HG03442 (cell line): Measurements from ENCODE around the gene DGKI.
"Not testable (repeated sequence)": the region's sequence is repeated elsewhere in the genome, so short reads cannot be mapped to it uniquely, and the experiment has no call there.

ENCODE experiments used
- ATAC-seq: cut with Tn5 transposase; IDR thresholded peaks from one replicate; pipeline ENCODE4 v1.9.1; 2021; ENCODE audit warnings: mild to moderate bottlenecking, moderate library complexity; ENCODE audit not compliant: unreplicated experiment

DGKI gene

GRCh38 chr7:137484326-137484725 lies 362.4 kb downstream of the DGKI start:
- no peak for ATAC-seq

GRCh38 chr7:137482466-137482865 lies 364.3 kb downstream of the DGKI start:
- no peak for ATAC-seq

DNA sequence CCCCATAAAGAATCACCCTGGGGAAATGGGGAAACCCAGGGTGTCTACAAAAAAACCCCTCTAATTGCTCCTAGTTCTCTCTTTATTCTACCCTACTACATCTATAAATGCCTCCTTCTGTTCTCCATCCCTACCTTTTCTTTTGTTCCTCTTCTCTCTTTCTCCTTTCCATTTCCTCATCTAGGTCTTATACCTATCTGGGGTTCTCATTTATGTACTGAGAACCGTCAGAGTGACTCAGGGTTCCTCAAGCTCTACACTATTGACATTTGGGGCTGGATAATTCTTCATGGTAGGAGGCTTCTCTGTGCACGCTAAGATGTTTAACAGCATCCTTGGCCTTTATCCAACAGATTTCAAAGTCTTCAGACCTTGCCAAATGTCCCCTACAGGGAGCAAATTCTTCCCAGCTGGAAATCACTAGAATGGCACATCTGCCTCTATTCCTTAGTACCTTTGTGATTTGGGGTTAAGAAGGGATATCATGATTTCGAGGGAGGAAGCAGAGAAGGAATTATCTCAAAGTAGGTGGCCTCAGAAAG lies 365.9 kb downstream of the DGKI start:
- no peak for ATAC-seq

DNA sequence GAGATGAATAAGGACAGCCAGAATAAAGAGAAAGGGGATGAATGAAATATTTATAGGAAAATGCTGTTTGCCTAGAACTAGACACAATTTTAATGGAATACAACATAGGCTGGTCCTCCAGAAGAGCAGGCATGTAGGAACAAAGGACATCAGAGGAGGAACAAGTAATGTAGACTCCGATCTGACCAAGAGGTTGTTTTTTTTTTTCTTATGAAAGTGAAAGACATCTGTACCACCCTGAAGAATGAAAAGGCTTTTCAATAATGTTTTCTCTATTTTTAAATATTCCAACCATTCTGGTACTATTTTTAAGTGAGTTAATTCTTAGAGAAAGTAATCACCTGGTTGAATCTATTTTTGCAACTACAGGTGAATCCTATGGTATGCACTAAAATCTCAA lies 366.4 kb downstream of the DGKI start:
- no peak for ATAC-seq

- ATAC-seq = no peak
Observed at GRCh38 chr7:137476937-137477336, 369.8 kb downstream of the DGKI start.

DNA sequence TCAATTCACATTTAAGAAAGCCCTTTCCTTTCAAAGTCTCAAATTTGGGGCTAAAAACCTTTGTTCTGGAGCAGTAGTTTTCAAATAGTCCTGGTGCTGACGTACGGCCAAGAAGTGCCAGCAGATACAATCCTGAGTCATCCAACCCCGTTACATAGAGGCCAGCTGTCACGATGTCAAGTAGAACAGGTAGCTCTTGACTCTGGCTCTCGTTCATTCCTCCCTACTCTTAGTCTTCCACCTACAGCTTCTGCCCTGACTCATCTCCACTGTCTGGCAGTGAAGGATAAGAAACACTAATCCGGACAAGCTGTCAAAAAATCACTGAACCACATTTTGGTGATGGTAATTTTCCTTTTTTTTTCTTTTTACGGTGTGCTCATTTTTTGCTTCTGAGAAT lies 370.8 kb downstream of the DGKI start:
- no peak for ATAC-seq

DNA sequence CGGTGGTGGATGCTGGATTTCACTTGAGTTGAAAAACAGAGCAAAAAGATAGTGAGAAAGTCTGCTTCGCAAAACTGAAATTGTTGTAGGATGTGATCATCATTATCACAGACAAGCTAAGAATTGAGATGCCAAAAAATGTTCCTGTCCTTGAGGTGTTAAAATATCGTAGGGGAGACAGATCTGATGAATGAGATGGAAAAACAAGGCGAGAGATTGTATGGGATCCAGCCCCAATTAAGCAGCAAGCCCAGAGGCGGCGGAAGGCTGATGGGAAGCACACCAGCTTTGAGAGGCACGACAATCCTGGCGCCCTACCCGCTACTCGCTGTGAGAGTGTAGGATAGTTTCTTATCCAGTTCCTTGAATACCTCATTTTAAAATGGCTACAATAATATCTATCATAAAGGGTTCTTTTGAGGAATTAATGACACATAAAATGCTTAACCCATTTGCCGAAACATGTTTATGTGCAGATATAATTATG lies 372.2 kb downstream of the DGKI start:
- no peak for ATAC-seq

DNA sequence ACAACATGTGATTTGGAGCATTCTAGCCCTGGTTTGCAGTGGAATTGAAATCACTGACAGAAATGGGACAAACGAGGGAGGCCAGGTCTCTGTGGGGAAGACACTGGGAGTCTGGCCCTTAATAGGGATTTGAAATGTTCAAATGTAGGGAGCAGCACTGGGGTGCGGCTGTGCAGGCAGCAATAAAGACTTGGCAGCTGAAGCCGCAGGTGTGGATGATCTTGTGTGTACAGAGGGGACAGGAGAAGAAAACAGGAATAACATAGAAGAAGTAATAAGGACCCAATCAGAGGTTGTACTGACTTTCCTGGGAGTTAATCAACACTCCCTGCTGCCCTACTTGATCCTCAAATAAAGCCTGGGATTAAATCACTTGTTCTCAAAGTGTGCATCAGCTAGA lies 375.6 kb downstream of the DGKI start:
- ATAC-seq = no peak

- ATAC-seq = no peak
Observed at GRCh38 chr7:137469858-137470257, 376.9 kb downstream of the DGKI start.

- no peak for ATAC-seq
Observed at GRCh38 chr7:137469191-137469811, 377.5 kb downstream of the DGKI start.

DNA sequence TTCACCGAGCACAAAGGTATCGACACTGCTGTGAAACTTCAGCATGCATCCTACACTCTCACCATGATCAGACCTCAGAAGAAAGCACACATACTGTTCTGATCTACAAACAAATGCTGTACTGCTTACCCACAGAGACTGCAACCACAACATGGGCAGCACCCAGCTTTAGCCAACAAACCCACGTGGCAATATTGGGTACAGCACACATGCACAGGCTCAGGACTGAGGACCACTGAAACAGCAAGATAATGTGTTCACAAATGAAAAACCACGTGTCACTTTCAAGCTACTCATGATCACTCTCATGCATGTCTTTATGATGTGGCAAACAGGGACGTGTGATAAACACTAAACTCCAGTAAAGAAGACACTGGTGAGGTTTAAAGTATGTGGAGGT lies 383.9 kb downstream of the DGKI start:
- no peak for ATAC-seq

DNA sequence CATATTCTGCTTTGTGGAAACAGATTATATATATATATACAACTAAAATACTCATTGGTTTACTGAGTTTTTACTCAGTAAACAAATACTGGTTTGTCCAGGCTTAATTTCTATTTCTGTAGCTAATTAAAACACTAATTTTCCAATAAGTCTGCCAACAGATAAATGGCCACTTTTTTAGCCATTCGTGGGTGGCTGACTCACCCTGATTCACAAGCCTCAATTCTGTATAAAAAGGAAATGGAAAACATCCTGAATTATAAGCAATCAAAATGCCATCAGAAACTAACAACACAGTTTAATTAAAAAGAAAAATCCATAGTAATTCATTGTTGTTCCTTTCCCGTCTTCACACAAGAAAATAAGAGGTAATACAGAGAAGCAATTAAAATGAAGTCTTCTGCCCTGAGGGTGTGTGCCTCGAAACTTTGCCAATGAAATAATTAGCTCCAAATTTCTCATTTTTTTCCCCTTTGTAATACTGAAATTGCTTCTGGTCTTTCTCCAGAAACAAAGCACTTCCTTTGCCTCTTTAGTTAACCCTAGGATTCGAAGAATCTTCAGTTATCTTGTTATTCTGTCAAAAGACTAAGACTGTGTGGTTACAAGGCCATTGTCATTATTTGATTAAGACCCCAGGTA lies 384.6 kb downstream of the DGKI start:
- no peak for ATAC-seq

GRCh38 chr7:137458399-137458798 lies 388.4 kb downstream of the DGKI start:
- no peak for ATAC-seq

- ATAC-seq = no peak
Observed at GRCh38 chr7:137454767-137455166, 392.0 kb downstream of the DGKI start.

DNA sequence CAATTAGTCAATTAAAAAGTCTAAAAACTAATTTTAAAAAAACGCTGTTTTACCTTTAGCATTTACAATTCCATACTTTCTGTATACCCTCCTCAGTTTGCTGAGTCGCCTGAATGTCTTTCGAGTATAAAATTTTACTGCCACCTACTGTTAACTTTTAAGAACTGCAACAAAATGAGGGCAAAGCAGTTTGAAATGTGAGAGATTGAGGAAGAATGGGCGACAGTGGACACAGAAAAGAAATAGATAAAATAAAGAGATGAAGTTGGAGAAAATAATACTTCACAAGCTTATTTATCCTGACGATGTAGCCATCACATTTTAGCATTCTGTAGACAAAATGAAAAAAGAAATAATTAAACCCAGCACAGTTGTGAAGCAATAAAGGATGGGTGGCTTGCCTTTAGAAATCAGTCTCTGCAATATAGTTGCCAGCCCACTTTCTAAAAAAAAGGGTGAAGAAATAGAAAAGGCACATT lies 392.5 kb downstream of the DGKI start:
- ATAC-seq = peak; percentile 70

GRCh38 chr7:137453356-137453755 lies 393.4 kb downstream of the DGKI start:
- no peak for ATAC-seq

DNA sequence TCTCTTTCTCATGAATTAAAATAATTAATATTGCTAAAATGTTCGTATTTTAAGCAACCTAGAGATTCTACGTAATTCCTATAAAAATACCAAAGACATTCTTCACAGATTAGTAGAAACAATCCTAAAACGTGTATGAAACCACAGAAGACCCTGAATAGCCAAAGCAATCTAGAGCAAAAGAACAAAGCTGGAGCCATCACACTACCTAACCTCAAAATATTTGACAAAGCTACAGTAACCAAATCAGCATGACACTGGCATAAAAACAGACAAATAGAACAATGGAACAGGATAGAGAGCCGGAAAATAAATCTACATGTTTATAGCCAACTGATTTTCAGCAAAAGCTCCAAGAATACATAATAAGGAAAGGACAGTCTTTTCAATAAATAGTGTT lies 397.8 kb downstream of the DGKI start:
- ATAC-seq = no peak

DNA sequence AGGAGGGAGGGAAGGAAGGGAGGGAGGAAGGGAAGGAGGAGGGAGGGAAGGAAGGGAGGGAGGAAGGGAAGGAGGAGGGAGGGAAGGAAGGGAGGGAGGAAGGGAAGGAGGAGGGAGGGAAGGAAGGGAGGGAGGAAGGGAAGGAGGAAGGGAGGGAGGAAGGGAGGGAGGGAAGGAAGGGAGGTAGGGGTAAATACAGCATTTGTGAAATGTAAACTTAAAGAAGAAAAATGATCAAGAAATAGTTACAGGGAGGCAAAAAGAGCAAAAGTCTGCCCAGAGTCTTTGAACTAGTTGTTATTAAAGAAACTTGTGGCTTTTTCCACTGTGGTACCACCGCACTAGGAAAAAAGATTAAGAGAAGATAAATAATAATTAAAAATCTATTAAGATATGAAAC lies 398.2 kb downstream of the DGKI start:
- ATAC-seq = not testable (repeated sequence)

DNA sequence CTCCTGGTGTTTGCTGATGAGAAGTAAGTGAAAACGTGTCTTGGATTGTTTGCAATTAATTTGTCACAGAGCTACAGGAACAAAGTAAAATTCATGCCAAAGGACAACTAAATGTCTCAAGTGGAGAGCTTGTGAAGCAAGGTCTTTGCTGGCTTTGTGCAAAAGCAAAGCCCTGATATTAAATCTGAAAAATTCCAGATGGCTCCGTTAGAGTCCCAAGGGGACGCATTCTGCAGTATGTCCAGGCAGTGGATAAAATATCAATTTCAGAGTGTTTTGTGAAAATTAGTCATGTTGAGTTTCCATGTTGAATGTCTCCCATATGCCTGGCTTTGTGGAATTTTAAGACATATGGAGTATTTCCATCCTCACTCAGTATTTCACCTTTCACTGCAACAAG lies 400.7 kb downstream of the DGKI start:
- ATAC-seq = no peak

DNA sequence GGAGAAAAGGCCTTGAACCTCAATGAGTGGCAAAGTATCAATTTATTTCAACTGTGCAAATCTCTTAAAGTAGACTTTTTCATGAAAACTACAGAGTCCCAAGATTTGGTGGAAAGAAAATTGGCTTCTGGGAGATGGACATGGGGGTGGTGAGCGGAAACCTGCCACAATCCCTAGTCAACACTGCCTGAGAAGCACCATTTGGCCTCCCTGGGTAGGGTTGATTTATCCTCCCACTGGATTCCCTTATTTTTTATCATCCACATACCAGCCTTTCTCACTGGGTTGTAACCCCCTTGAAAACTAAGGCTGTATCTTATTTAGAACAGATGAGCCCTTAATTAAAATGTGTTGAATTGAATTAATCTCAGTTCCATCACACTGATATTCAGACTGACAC lies 401.5 kb downstream of the DGKI start:
- no peak for ATAC-seq

DNA sequence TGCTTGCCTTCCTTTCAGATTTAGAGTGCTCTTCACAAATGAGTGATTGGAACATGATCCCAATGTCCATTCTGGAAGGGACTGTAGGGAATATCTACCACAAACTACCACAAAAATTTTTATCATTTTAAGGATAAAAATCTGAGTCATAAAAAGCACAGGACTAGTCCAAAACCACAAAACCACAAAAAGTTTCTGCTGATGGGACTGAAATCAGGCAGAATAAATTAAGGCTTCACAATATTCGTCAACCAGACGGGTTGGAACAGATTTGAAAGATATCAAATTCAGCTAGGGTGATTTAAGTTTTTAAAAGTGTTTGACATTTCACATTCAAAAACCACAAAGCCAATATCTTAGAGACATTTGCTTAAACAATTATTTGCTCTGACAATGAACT lies 403.2 kb downstream of the DGKI start:
- ATAC-seq = no peak

- no peak for ATAC-seq
Observed at GRCh38 chr7:137441451-137441850, 405.3 kb downstream of the DGKI start.
